NCI-H774 (cell line): ENCODE measurements around the gene FAM219B.

Source experiments
- DNase-seq: peaks from one replicate; lab custom pipeline; 2025; lab: John Stamatoyannopoulos, UW

Gene FAM219B

DNA sequence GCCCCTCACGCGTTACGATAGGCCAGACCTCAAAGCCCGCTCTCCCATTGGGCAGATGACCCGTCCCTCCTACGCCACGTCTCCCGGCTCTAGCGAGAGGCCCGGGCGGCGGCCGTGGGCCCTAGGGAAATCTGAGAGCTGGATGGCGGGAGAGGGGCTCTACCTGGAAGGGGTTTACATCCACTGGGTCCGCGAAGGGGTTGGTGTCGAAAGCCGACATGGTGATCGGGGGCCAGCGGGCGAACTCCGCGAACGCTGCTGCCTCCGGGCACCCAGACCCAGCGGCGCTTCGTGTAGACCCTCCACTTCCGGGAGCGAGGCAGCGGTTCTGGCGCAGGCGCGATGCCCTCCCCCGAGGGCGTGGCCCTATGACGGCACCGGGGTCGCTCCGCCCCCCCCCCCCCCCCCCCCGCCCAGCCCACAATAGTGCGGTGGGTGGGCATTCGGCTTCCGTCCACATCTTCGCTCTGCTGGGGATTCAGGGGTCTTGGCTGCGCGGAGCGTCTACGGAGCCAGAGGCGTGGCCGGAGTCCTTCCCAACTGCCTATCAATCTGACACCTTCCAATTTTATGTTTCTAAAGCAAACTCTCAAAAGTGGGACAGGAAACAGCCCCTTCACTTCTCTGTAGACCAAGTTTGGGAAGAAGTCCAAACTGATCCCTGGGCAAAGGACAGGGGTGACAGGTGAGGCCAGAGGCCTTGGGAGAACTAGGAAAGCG lies 33.5 kb downstream of the FAM219B start, which contains the start of gene SCAMP2:
Gene SCAMP2, minus strand, starts transcription at position 330 of the 720 bp plus-strand sequence. Its CDS starts 110 bp downstream, at position 220.
- DNase-seq, result peak; percentile 88

DNA sequence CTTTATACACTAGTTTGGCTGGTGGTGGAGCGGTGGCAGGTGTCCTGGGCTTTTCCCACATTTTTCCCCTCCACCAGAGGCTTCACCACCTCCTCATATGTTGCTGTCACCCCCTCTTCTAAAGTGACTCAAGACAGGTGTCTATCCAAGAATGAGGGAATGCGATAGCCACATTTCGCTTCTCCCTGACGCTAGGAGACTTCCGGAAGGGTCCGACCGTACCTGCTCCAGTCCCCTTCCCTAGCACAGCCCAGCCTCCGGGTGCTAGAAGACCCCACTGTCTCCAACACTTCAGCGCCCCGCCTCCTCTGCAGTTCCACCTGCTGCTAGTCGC lies 34.0 kb downstream of the FAM219B start:
- no peak for DNase-seq

DNA sequence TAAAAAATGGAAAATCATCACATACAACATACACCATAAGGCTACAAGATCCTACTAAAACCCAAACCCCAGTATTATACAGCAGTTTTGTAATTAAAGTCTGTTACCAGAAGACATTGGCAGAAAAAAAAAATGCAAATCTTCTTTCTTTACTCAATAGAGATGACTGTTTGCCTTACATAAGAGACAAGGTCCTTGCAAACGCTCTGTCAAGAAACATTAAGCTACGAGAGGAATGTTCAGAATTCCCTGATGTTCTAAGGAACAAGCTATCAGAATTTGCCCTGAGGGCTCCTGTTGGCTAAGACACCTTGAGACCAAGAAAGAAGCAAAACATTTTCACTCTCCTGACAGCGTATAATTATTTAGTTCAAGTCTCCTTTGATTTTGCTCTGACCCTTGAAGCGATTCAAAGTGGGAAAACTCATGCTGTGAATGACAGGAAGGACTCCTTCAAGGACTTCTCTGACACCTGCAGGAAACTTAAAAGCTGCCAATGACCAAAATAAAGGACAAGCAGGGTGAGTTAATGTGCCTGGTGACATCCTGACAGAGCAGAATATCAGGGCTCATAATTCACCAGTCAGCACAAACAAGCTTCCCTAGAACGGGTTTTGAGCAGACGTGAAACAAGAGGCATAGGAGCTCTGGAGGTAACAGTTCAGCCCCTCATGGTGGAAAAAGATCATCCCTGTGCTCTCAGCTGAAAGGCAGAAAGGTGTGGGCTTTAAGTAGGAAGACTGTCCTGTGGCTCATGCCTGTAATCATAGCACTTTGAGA lies 36.0 kb downstream of the FAM219B start:
- DNase-seq, result no peak

DNA sequence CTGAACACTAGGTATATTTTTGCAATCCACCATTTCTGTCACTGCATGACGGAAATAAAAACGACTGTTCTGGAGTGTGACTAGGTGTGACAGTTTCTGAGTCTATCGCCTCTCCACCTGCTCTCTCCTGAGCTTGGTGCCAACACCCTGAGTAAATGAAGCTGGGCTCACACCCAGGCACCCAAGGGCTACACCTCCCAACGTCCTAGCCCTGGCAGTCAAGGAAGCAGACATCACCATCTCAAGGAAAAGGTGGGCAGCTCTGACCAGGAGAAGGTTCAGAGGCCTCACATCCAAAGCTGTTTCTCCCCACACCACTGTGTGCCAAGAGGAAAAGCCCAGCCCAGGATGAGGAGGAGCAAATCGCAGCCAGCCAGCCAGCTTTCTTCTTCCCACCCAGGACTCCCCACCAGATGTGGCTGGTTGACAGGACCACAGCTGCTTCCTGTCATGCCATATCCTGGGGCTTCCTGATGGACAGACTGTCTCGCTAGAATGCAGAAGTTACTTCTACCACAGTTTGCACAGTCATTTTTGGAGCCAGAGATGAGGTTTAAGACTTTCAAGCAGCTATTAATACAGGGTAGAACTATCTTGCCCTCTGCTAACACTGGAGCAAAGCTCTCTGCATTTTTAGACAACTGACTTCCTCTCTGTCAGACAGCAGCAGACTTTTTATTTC lies 36.8 kb downstream of the FAM219B start:
- no peak for DNase-seq

DNA sequence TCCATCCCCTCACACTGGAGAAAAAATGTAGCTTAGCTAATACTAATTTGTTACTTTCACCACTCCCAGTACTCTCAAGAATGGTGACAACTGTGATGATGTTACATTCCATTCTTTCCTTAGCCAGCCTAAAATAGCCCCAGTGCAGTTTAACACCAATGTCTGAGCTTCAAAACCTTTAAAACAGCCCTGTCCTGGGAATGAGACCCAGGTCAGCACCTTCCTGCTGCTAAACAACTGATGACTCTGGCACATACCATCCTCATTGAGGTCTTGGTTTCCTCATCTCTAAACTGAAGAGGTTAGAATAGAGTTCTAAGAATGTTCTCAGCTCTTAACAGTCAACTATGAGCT lies 37.3 kb downstream of the FAM219B start:
- no peak for DNase-seq

DNA sequence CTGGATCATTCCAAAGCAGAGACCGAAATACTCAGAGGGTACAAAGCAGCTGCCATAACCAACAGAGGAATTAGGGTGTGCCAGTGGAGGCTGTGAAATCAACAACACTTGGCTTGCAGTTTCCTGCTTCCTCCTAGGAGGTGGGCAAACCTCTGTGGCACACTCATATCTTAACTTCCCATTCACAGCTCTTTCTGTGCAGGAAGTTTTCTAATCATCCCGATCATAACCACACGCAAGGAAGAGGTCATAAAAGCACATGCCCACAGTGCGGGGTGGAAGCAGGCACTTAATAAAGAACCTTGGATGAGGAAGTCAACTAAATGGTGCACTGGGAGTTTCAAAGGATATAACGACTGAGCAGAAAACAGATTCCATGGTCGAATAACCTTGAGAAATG lies 38.6 kb downstream of the FAM219B start:
- DNase-seq, result no peak

DNA sequence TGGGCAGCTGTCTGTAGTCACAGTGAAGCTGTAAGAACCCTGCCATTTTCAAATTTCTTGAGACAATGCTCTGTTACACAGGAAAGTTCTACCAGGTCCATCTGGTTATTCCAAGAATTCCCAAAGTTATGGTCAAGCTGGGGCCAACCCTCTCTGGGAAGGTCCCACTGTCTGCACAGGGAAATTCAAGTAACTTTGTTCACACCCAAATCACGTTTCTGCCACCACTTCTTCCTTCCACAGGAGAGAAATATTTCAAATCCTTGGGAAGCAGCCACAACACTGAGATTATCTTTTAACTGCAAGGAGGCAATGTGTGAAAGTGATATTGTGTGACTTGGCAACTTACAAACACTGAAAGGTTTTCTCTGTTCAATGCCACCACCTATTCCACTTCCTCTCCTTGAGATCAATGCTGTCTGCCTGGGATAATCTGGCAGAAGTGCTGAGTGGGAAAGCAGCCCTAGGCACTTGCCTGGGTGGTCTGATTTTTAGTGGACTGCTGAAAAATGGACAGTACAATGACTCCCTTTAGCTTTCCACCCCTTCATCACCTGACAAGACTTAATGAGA lies 39.1 kb downstream of the FAM219B start:
- DNase-seq, result no peak

DNA sequence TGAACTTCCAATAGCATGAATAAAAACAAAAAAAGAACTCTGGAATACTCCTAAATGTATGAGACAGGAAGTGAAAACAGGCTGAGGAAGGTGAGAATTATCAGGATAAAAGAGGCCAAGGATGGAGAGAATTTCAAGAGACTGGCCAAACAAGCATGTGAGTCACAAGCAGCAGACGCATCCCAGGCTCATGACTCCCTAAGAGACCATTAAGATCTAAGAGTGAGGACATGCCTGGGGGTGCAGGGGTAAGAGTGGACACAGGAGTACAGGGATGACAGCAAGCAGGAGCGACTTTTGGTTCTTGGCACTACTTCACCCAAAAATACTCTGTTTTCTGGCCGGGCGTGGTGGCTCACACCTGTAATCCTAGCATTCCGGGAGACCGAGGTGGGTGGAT lies 40.6 kb downstream of the FAM219B start:
- no peak for DNase-seq

DNA sequence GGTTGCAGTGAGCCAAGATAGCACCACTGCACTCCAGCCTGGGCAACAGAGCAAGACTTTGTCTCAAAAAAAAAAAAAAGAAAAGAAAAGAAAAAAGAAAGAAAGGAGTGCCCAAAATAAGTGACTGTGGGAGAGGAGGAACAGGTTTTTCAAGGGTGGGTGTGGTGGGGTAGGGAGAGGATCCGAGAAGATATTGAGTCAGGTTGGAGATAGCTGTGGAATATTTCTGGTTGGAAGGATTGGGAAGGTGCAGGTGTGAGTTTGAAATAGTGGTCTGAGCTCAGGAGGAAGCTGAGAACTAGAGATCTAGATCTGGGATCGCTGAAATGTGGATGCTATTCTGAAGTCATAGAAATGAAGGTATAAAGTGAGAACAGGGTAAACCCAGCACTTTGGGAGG lies 41.3 kb downstream of the FAM219B start:
- no peak for DNase-seq

DNA sequence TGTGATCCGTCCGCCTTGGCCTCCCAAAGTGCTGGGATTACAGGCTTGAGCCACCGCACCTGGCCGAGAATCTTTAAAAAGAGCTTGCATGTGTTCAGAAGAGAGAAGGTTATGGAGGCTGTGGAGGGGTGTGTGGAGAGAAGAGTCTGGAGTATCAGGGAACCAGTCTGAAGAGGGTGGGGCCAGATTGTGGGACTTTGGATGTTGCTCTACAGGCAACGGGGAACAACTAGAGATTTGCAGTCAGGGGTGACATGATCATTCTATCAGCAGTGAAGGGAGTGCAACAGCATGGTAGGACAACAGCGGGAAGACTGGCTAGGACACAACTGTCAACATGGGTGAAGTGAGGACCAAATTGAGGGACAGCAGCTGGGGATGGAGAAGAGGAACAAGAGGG lies 42.4 kb downstream of the FAM219B start:
- DNase-seq, result no peak

DNA sequence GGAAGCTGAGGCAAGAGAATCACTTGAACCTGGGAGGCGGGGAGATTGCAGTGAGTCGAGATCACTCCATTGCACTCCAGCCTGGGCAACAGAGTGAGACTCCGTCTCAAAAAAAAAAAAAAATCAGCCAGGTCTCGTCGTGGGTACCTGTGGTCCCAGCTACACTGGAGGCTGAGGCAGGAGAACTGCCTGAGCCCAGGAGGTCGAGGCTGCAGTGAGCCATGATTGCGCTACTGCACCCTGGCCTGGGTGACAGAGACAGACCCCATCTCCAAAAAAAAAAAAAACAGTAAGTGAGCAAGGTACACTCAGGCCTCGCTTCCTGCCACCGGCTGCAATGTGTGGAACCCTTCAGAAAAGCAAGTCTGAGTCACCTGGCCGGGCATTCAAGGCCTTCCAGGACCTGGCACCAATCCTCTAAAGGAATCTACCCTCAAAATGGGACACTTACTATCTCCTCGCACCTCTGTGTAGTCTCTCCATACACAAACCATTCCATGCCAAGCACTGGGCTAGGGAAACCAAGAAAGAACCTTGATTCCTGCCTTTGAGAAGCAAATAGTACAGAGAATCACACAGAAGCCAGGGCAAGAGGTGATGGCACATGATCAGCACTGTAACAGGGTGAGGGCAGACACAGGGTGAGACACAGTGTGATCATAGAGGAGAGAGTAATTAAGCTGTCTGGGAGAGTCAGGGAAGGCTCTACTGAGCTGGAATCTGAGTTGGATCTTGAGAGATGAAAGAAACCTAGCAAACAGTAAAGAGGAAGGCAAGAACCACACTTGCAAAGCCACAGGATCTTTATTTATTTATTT lies 43.2 kb downstream of the FAM219B start:
- no peak for DNase-seq

DNA sequence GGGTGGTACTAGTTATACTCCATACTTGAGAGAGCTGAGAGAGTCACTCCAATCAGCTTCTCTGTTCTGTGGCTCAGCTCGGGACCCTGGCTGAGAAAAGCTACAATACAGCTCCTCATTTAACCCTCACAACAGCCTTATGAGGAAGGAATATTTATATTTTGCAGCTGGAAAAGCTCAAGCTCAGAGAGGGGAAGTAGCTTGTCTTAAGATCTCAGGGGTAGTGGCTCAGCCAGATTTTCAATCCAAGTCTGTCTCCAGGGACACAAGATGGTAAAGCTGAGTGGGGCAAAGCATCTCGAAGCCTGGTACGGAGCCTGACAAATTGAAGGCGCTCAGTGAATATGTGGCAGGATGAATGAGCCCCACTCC lies 48.3 kb downstream of the FAM219B start:
- no peak for DNase-seq

DNA sequence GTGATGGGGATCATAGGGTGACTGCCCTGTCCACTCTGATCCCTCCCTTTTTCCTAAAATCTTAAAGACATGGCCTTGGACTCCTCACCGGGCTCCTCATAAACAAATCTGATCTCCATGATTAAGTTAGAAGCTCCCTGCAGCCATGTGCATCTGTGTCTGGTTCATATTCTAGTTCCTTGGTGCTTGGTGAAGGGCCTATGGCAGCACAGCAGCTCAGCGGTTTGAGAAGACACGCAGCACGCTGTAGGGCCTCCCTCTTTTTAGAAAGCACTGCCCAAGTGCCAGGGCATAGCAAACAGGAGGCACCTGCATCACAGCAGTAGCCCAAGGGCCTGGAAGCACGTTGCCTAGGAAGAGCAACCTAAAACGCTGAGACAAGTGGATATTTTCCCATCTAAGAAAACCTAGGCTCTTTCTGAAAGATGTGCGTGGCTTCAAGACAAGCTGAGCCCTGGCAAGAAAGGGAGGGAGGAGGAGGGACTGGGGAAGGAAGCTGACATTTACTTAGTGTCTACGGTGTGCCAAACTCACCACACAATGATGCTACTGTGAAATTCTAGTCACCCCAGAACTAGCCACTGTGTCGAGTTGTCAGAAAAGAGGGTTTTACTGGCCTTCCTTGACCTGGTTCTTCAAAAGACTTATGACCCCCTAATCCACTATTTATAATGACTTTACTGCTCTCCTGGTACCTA lies 48.8 kb downstream of the FAM219B start:
- DNase-seq, result no peak

DNA sequence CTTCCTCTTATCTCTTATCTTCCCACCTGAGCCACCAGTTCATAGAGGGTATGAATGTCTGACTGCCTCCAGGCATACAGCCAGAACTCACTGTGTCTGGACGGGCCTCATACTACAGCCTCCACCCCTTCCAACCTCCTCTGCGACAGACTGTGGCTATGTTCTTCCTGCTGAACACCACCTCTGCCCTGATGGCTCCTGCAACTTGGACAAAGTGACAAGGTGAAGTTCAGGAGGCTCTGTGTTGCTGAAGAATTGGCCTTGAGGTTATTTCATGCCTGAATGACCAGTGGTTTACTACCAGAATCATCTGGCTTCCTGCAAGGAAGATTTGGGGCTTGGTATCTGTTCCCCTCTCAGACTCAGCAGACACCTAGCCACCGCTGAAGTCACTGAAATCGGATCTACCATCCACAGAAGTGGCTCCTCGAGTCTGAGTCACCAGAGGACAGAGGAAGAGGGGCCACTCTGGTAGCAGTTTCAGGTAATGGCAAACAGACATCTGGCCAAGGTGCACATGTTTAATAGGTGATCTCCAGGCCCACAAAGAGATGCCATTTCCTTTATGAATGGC lies 49.5 kb downstream of the FAM219B start:
- DNase-seq, result no peak

DNA sequence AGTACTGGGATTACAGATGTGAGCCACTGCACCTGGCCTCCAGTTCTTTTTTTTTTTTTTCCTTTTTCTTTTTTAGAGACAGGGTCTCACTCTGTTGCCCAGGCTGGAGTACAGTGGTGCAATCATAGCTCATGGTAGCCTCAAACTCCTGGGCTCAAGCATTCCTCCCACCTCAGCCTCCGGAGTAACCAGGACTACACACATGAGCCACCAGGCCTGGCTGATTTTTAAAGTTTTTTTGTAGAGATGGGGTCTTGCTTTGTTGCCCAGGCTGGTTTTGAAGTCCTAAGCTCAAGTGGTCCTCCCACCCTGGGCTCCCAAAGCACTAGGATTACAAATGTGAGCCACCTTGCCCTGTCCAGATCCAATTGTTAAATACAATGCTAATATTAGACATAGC lies 50.1 kb downstream of the FAM219B start:
- DNase-seq, result no peak

DNA sequence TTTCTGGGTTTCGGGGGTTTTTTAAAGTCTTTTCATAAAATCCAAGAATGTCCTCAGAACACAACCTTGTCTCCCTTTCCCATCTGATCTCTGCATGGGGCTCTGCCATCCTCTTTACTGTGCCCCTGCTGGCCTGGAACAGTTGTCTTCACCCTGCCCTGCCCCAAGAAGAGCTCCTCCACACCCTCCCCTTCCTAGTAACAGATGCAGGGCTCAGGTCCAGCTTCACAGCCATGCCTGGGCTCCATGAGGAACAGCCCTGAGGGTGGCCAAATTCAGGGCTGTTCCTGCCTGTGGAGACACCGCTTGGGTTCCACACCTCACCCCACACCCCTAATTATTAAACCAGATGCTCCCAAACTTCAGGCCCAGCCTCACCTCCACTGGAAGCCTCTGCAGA lies 50.8 kb downstream of the FAM219B start:
- DNase-seq, result no peak

DNA sequence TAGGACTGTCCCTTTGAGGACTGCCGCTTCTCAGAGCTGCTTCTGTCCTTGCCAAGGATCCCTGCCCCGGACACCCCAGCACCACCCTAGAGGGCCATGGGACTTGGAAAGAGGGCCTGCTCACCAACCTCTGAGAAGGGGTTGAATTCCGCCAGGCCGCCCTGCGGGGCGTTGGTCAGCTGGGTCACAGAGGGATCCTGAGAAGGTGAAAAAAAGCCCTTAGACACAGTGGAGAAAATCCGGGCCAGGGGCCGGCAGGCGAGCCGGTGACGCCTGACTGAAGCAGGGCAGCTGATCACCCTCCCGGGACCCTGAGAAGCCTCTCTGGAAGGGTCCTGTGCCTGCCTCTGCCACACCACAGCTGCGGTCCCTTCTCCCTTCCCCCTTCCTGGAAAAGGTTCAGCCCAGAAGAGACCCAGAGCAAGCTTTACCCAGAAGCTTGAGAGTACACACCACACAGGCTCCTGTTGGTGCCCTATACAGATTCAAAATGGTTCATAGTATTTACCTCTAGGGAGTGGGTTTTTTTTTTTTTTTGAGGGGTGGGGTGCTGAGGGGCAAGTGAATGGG lies 52.1 kb downstream of the FAM219B start:
- no peak for DNase-seq

DNA sequence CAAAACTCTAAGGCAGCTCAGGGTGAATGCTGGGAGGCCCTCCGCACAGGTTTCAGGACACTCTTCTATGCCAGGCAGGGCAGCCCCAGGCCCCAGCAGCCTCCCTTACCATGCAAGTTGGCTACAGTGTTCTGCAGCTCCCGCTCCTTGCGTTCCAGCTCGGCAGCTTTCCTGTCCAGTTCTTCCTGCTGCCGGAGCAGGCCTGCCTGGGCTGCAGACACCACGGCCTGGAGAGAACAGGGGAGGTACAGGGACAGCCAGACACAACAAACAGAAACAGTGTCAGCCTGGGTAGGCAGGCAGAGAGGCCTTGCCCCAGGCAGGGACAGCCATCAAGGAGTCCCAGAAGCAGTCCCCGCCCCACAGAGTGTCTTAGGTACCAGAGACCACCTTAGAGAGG lies 54.7 kb downstream of the FAM219B start:
- no peak for DNase-seq

DNA sequence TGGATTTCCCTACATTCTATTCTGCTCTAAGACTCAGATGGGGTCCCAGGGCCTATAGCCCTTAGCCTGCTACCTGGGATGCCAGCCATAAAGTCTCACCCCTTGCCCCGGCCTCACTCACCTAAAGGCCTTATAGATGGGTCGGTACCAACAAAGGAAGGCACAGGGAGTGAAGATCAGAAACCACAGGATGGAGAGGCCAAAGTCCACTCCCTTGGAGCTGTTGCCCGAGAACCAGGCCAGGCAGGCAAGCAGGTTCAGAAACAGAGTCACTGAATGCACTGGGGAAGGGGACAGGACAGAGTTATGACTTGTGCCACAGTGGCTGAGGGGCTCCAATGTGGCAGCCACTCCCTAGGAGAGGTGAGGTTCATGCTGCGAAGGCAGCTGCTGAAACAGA lies 56.3 kb downstream of the FAM219B start:
- no peak for DNase-seq
